ENCODE data around the gene ALK.

Gene ALK

GRCh38 chr2:29567906-29568520 lies 353.4 kb downstream of the ALK start:
- DNase-seq: no peak

- no peak for DNase-seq
Measured at GRCh38 chr2:29563697-29564096, 357.7 kb downstream of the ALK start.

GRCh38 chr2:29562896-29563295 lies 358.5 kb downstream of the ALK start:
- DNase-seq: no peak

GRCh38 chr2:29562319-29562718 lies 359.1 kb downstream of the ALK start:
- DNase-seq: no peak

GRCh38 chr2:29561628-29562027 lies 359.8 kb downstream of the ALK start:
- DNase-seq: no peak

GRCh38 chr2:29561181-29561580 lies 360.2 kb downstream of the ALK start:
- DNase-seq: no peak

- DNase-seq: no peak
Measured at GRCh38 chr2:29560566-29560965, 360.8 kb downstream of the ALK start.

- DNase-seq: no peak
Measured at GRCh38 chr2:29560030-29560429, 361.4 kb downstream of the ALK start.

GRCh38 chr2:29559578-29559977 lies 361.8 kb downstream of the ALK start:
- no peak for DNase-seq

- DNase-seq: no peak
Measured at GRCh38 chr2:29558097-29558496, 363.3 kb downstream of the ALK start.

- no peak for DNase-seq
Measured at GRCh38 chr2:29557268-29557667, 364.1 kb downstream of the ALK start.

GRCh38 chr2:29549069-29549380 lies 372.4 kb downstream of the ALK start:
- DNase-seq: no peak

GRCh38 chr2:29544917-29545316 lies 376.5 kb downstream of the ALK start:
- DNase-seq: no peak

- no peak for DNase-seq
Measured at GRCh38 chr2:29544031-29544430, 377.4 kb downstream of the ALK start.

GRCh38 chr2:29535188-29535587 lies 386.2 kb downstream of the ALK start:
- no peak for DNase-seq

GRCh38 chr2:29532436-29532835 lies 388.9 kb downstream of the ALK start:
- DNase-seq: no peak

GRCh38 chr2:29531626-29532025 lies 389.8 kb downstream of the ALK start:
- no peak for DNase-seq

- no peak for DNase-seq
Measured at GRCh38 chr2:29530281-29530680, 391.1 kb downstream of the ALK start.

GRCh38 chr2:29528891-29529520 lies 392.4 kb downstream of the ALK start:
- DNase-seq: no peak

- no peak for DNase-seq
Measured at GRCh38 chr2:29528371-29528770, 393.0 kb downstream of the ALK start.

GRCh38 chr2:29527947-29528346 lies 393.4 kb downstream of the ALK start:
- DNase-seq: no peak

GRCh38 chr2:29526587-29527586 lies 394.5 kb downstream of the ALK start:
- no peak for DNase-seq

- DNase-seq: no peak
Measured at GRCh38 chr2:29525921-29526320, 395.5 kb downstream of the ALK start.

- DNase-seq: no peak
Measured at GRCh38 chr2:29524652-29525051, 396.7 kb downstream of the ALK start.

All from effector CD4-positive, alpha-beta T cell (primary cell).